HG02642 (cell line): ENCODE measurements around the gene EGF.

Source experiments
- ATAC-seq: cut with Tn5 transposase; IDR thresholded peaks from one replicate; pipeline ENCODE4 v1.9.1; 2021; ENCODE audit warnings: mild to moderate bottlenecking; ENCODE audit not compliant: unreplicated experiment, poor library complexity

Gene EGF

GRCh38 chr4:109989044-109989443, 76.4 kb downstream of the EGF start:
- ATAC-seq: no peak

- ATAC-seq: no peak
Measured at GRCh38 chr4:109989618-109990017, 76.9 kb downstream of the EGF start.

- ATAC-seq: peak; percentile 87
Measured at GRCh38 chr4:109990261-109991257, 77.9 kb downstream of the EGF start.

- no peak for ATAC-seq
Measured at GRCh38 chr4:109993116-109993515, 80.4 kb downstream of the EGF start.

- ATAC-seq: peak; percentile 63
Measured at GRCh38 chr4:109994415-109994827, 81.7 kb downstream of the EGF start.

GRCh38 chr4:109996526-109996925, 83.8 kb downstream of the EGF start:
- ATAC-seq: no peak

GRCh38 chr4:109998867-109999584, 86.3 kb downstream of the EGF start:
- peak; percentile 46 for ATAC-seq

- ATAC-seq: no peak
Measured at GRCh38 chr4:109999585-109999912, 86.9 kb downstream of the EGF start.

- no peak for ATAC-seq
Measured at GRCh38 chr4:110002326-110002725, 89.6 kb downstream of the EGF start.

GRCh38 chr4:110003401-110004187, 90.9 kb downstream of the EGF start:
- ATAC-seq: no peak

GRCh38 chr4:110004556-110004955, 91.9 kb downstream of the EGF start:
- ATAC-seq: no peak

- ATAC-seq: no peak
Measured at GRCh38 chr4:110005461-110006056, 92.9 kb downstream of the EGF start.

GRCh38 chr4:110007217-110007616, 94.5 kb downstream of the EGF start:
- no peak for ATAC-seq

- ATAC-seq: no peak
Measured at GRCh38 chr4:110008540-110008939, 95.9 kb downstream of the EGF start.

- no peak for ATAC-seq
Measured at GRCh38 chr4:110009550-110009949, 96.9 kb downstream of the EGF start.

GRCh38 chr4:110010797-110011196, 98.1 kb downstream of the EGF start:
- ATAC-seq: no peak

- no peak for ATAC-seq
Measured at GRCh38 chr4:110012917-110013316, 100.2 kb downstream of the EGF start.

GRCh38 chr4:110014233-110014632, 101.5 kb downstream of the EGF start:
- no peak for ATAC-seq

GRCh38 chr4:110019153-110019552, 106.5 kb downstream of the EGF start:
- no peak for ATAC-seq

GRCh38 chr4:110020139-110020538, 107.5 kb downstream of the EGF start:
- no peak for ATAC-seq
